ENCODE results near the gene RAMP3. TPM values are rescaled to one million over a fixed set of nuclear protein-coding genes. Genes with fewer than 3 reads are reported as not detected.

Gene RAMP3
- polyA plus RNA-seq, 2 of the 4 experiments (the other 2 are of a cell fraction) = not detected

- CTCF ChIA-PET = interaction anchor here (2.3 kb wide), 1 partner anchor 28 kb away, joined by 6 read pairs; no protein-coding TSS in a partner anchor
- ATAC-seq (no peak), DNase-seq (ENCODE audit: low read depth in 1 of 2, low spot score in 1 of 2) (no peak), FAIRE-seq (no peak)
- Histone ChIP-seq H3K4me1 (no peaks in the 10 kb centered on the region), H3K9me3 (no peaks in the 10 kb centered on the region), H3K27ac (no peak overlapping the region), H3K4me3 (no peak overlapping the region), H3K4me2 (no peak overlapping the region)
- POLR2A ChIA-PET = no interaction called here
- TF ChIP-seq FOSL2 (IDR thresholded peaks at IDR 0.05) = no peak
- TF ChIP-seq FOSL2 (CRISPR knock-in tag; IDR thresholded peaks at IDR 0.05) = no peak
- TF ChIP-seq RNF2 (IDR thresholded peaks at IDR 0.05; ENCODE audit: borderline replicate concordance, low read depth) = no peak
- no peak for TF ChIP-seq HMGXB4 (CRISPR knock-in tag; IDR thresholded peaks at IDR 0.05; ENCODE audit: borderline replicate concordance)
- TF ChIP-seq EHMT2 (IDR thresholded peaks at IDR 0.05; ENCODE audit: low read depth) = no peak
- TF ChIP-seq KDM5A (IDR thresholded peaks at IDR 0.05) = no peak
- no peak for TF ChIP-seq BHLHE40 (IDR thresholded peaks at IDR 0.05; ENCODE audit: low read depth, low read length)
- no peak for TF ChIP-seq HOXB13 (CRISPR knock-in tag; IDR thresholded peaks at IDR 0.05; ENCODE audit: low read depth)
- TF ChIP-seq HES2 (IDR thresholded peaks at IDR 0.05) = no peak
- TF ChIP-seq NR3C1 (IDR thresholded peaks at IDR 0.05) = no peak
- no peak for TF ChIP-seq RARB (CRISPR knock-in tag; IDR thresholded peaks at IDR 0.05)
- TF ChIP-seq ZNF302 (CRISPR knock-in tag; IDR thresholded peaks at IDR 0.05) = no peak
- no peak for TF ChIP-seq MAZ (IDR thresholded peaks at IDR 0.05; ENCODE audit: borderline replicate concordance, low read depth, low read length)
- TF ChIP-seq TFCP2L1 (CRISPR knock-in tag; IDR thresholded peaks at IDR 0.05) = no peak
- TF ChIP-seq JUNB (IDR thresholded peaks at IDR 0.05) = no peak
- no peak for TF ChIP-seq SREBF2 (IDR thresholded peaks at IDR 0.05)
- TF ChIP-seq HOXA7 (CRISPR knock-in tag; IDR thresholded peaks at IDR 0.05) = no peak
- no peak for TF ChIP-seq PBX3 (IDR thresholded peaks at IDR 0.05)
- no peak for TF ChIP-seq REST (IDR thresholded peaks at IDR 0.05)
- no peak for TF ChIP-seq EHF (CRISPR knock-in tag; IDR thresholded peaks at IDR 0.05)
- no peak for TF ChIP-seq MAX (IDR thresholded peaks at IDR 0.05)
- 31% methylated on average over 9 of the region's 9 CpGs for WGBS (ENCODE audit: missing lambda C conversion rate)
Observed at GRCh38 chr7:45187089-45187945, 29.7 kb downstream of the RAMP3 start.

Measured in A549 (cell line).